ENCODE results near the gene JARID2. TPM values are rescaled to one million over a fixed set of nuclear protein-coding genes. Genes with fewer than 3 reads are reported as not detected.

The JARID2 gene
- total and polyA plus RNA-seq, 2 of the 4 experiments (the other 2 are of a cell fraction) = 9.6 to 12.9 TPM

- no peak overlapping the region for H3K18ac ChIP-seq (ENCODE audit: low read depth, low read length)
- H3K36me3 ChIP-seq (ENCODE audit: control insufficient read depth, insufficient read depth, low read length) = peaks cover 26% of the 10 kb centered on the region
- H2AK5ac ChIP-seq (ENCODE audit: low read depth, low read length) = no peak overlapping the region
- DNase-seq (no peak), ATAC-seq (ENCODE audit: low read depth) (no peak)
- dilution Hi-C loops (cut with HindIII; ENCODE audit: low sequenced_read_pairs, unreplicated experiment) (no loop called here), in situ Hi-C loops (cut with MboI; ENCODE audit: low sequenced_read_pairs) (no loop called here), intact Hi-C loops (cut with micrococcal nuclease) (loop anchor here (10.0 kb wide), 1 partner anchor 406 kb away; no protein-coding TSS in a partner anchor)
- H3K4me3 ChIP-seq (ENCODE audit: insufficient read depth, low read depth, low read length) = no peak overlapping the region
- ChIA-PET CTCF (no interaction called here), POLR2A (ENCODE audit: unreplicated experiment) (no interaction called here)
- H2AFZ ChIP-seq (replicated peaks; ENCODE audit: low read length, poor library complexity) = no peak overlapping the region
- 100% methylated on average over 4 of the region's 8 CpGs; no CpG with 5 or more reads in 1 of the 2 experiments for WGBS, 2 experiments (ENCODE audit: extremely low coverage in 2 of 2, insufficient read length in 1 of 2)
- no peak for TF ChIP-seq SMC3 (IDR thresholded peaks at IDR 0.05; ENCODE audit: low read depth, low read length)
- no peak for TF ChIP-seq FOS (IDR thresholded peaks at IDR 0.05; ENCODE audit: low read depth, low read length)
- TF ChIP-seq RFX5 (IDR thresholded peaks at IDR 0.05; ENCODE audit: low read depth, low read length) = no peak
- no peak for TF ChIP-seq POLR2A (IDR thresholded peaks at IDR 0.05; ENCODE audit: low read depth, low read length)
- TF ChIP-seq MAZ (IDR thresholded peaks at IDR 0.05; ENCODE audit: borderline replicate concordance, low read depth, low read length) = no peak
- no peak for TF ChIP-seq BHLHE40 (IDR thresholded peaks at IDR 0.05; ENCODE audit: low read depth, low read length)
- no peak for TF ChIP-seq CEBPB (IDR thresholded peaks at IDR 0.05; ENCODE audit: low read depth, low read length)
- no peak for TF ChIP-seq RCOR1 (IDR thresholded peaks at IDR 0.05; ENCODE audit: insufficient replicate concordance, low read length)
- TF ChIP-seq, protein P1, sequence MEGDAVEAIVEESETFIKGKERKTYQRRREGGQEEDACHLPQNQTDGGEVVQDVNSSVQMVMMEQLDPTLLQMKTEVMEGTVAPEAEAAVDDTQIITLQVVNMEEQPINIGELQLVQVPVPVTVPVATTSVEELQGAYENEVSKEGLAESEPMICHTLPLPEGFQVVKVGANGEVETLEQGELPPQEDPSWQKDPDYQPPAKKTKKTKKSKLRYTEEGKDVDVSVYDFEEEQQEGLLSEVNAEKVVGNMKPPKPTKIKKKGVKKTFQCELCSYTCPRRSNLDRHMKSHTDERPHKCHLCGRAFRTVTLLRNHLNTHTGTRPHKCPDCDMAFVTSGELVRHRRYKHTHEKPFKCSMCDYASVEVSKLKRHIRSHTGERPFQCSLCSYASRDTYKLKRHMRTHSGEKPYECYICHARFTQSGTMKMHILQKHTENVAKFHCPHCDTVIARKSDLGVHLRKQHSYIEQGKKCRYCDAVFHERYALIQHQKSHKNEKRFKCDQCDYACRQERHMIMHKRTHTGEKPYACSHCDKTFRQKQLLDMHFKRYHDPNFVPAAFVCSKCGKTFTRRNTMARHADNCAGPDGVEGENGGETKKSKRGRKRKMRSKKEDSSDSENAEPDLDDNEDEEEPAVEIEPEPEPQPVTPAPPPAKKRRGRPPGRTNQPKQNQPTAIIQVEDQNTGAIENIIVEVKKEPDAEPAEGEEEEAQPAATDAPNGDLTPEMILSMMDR (conservative IDR thresholded peaks at IDR 0.05; ENCODE audit: low read depth, low read length) = no peak
- no peak for TF ChIP-seq MXI1 (IDR thresholded peaks at IDR 0.05; ENCODE audit: borderline replicate concordance, low read depth, low read length)
- no peak for TF ChIP-seq NFE2L2 (IDR thresholded peaks at IDR 0.05; ENCODE audit: low read depth, low read length)
- no peak for TF ChIP-seq RAD21 (IDR thresholded peaks at IDR 0.05; ENCODE audit: low read length)
- TF ChIP-seq, protein P2, sequence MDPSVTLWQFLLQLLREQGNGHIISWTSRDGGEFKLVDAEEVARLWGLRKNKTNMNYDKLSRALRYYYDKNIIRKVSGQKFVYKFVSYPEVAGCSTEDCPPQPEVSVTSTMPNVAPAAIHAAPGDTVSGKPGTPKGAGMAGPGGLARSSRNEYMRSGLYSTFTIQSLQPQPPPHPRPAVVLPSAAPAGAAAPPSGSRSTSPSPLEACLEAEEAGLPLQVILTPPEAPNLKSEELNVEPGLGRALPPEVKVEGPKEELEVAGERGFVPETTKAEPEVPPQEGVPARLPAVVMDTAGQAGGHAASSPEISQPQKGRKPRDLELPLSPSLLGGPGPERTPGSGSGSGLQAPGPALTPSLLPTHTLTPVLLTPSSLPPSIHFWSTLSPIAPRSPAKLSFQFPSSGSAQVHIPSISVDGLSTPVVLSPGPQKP (IDR thresholded peaks at IDR 0.05; ENCODE audit: borderline replicate concordance, low read depth, low read length) = no peak
- no peak for TF ChIP-seq MAFK (IDR thresholded peaks at IDR 0.05; ENCODE audit: low read depth, low read length)
- TF ChIP-seq, protein P3, sequence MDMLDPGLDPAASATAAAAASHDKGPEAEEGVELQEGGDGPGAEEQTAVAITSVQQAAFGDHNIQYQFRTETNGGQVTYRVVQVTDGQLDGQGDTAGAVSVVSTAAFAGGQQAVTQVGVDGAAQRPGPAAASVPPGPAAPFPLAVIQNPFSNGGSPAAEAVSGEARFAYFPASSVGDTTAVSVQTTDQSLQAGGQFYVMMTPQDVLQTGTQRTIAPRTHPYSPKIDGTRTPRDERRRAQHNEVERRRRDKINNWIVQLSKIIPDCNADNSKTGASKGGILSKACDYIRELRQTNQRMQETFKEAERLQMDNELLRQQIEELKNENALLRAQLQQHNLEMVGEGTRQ (IDR thresholded peaks at IDR 0.05; ENCODE audit: low read depth, low read length) = no peak
- no peak for TF ChIP-seq CHD1 (IDR thresholded peaks at IDR 0.05; ENCODE audit: low read depth, low read length)
- BruUV-seq (replicated peaks) = no TSS peak
- no peaks in the 10 kb centered on the region for H3K9me3 ChIP-seq (ENCODE audit: control insufficient read depth, insufficient read depth, low read length)
- no peak overlapping the region for H4K5ac ChIP-seq (ENCODE audit: low read depth, low read length)
- no peak overlapping the region for H3K27ac ChIP-seq (ENCODE audit: insufficient read depth, low read length)
- no peak overlapping the region for H2BK120ac ChIP-seq (ENCODE audit: low read depth, low read length)
- peaks cover 35 to 69% of the 10 kb centered on the region in 2 experiments for H3K79me1 ChIP-seq (ENCODE audit: low read depth in 1 of 2, low read length in 2 of 2)
- no peak overlapping the region for H2BK15ac ChIP-seq (ENCODE audit: low read depth, low read length)
- H3K4me1 ChIP-seq (ENCODE audit: control insufficient read depth, insufficient read depth, low read length) = peaks cover 16% of the 10 kb centered on the region
- peaks cover 16% of the 10 kb centered on the region for H4K20me1 ChIP-seq (ENCODE audit: insufficient read depth, low read length)
- H4K91ac ChIP-seq (ENCODE audit: insufficient read depth, low read depth, low read length) = no peak overlapping the region
- H3K9ac ChIP-seq (ENCODE audit: low read depth, low read length) = no peak overlapping the region
- H2BK5ac ChIP-seq (ENCODE audit: low read depth, low read length, poor library complexity, severe bottlenecking) = no peak overlapping the region
- H3K4ac ChIP-seq (ENCODE audit: low read depth, low read length) = no peak overlapping the region
- no peaks in the 10 kb centered on the region for H3K27me3 ChIP-seq (ENCODE audit: control insufficient read depth, insufficient read depth, low read length)
- no peak overlapping the region for H3K56ac ChIP-seq (ENCODE audit: extremely low read depth, insufficient read depth, low read length)
- no peak overlapping the region for H2BK20ac ChIP-seq (ENCODE audit: low read depth, low read length)
- no peak overlapping the region for H2AK9ac ChIP-seq (replicated peaks; ENCODE audit: low read depth, low read length, poor library complexity)
- peaks cover 16% of the 10 kb centered on the region for H3K9me1 ChIP-seq (ENCODE audit: insufficient read depth, low read length)
- no peak overlapping the region for H3K14ac ChIP-seq (replicated peaks; ENCODE audit: low read depth, low read length)
- no peak overlapping the region for H4K8ac ChIP-seq (ENCODE audit: low read depth in 2 of 2, low read length in 2 of 2)
- H3K23ac ChIP-seq (ENCODE audit: low read depth, low read length) = no peak overlapping the region
- H3K4me2 ChIP-seq (ENCODE audit: low read depth, low read length) = no peak overlapping the region
Measured at GRCh38 chr6:15470746-15471145, 224.9 kb downstream of the JARID2 start.
